Tibial artery (tissue), 4 donors: Measurements from ENCODE around the gene USP11.

Source experiments
- DNase-seq, 2 donors: peaks; one replicate each; pipeline ENCODE4 v3.0.0-alpha.2; 2019
- H3K27ac ChIP-seq, 2 donors: fragments of 200-600 bp; sonication (generic) in 1 of 2; 1 replicate in 1 of 2; 2 replicates in 1 of 2; pipeline ENCODE4 v1.5.1; 2018 to 2019; ENCODE audit warnings: mild to moderate bottlenecking in 1 of 2
- H3K27me3 ChIP-seq, 2 donors: fragments of 200-600 bp; sonication (generic) in 1 of 2; one replicate each; pipeline versions ENCODE4 v1.5.1 to v1.6.0; 2016 to 2019
- H3K36me3 ChIP-seq, 3 donors: fragments of 200-600 bp; sonication (generic) in 2 of 3; one replicate each; pipeline ENCODE4 v1.5.1; 2016 to 2019; ENCODE audit warnings: mild to moderate bottlenecking in 2 of 3
- H3K4me1 ChIP-seq, 4 donors: fragments of 200-600 bp; sonication (generic) in 2 of 4; 1 replicate in 3 of 4; 2 replicates in 1 of 4; pipeline ENCODE4 v1.5.1; 2016 to 2019
- H3K4me3 ChIP-seq, 2 donors: fragments of 200-600 bp; sonication (generic) in 1 of 2; 1 replicate in 1 of 2; 2 replicates in 1 of 2; pipeline ENCODE4 v1.5.1; 2018 to 2019; ENCODE audit warnings: mild to moderate bottlenecking in 2 of 2
- H3K9me3 ChIP-seq, 3 donors: fragments of 200-600 bp; sonication (generic) in 1 of 3; one replicate each; pipeline ENCODE4 v1.5.1; 2016 to 2019
- intact Hi-C: fragments of 100-400 bp; cut with DNase I; formaldehyde crosslinking; loops from one replicate; pipeline ENCODE4 v1.15.0; 2023; ENCODE audit warnings: low total_unique reads
- TF ChIP-seq, protein P1 (sequence below), 2 experiments: fragments of 200-600 bp in 1 of 2; fragments of 450-650 bp in 1 of 2; IDR thresholded peaks; one replicate each; pipeline ENCODE4 v1.5.1; 2017 to 2019; ENCODE audit warnings: antibody characterized with exemption in 2 of 2, mild to moderate bottlenecking in 1 of 2, moderate library complexity in 1 of 2

The USP11 gene

DNA sequence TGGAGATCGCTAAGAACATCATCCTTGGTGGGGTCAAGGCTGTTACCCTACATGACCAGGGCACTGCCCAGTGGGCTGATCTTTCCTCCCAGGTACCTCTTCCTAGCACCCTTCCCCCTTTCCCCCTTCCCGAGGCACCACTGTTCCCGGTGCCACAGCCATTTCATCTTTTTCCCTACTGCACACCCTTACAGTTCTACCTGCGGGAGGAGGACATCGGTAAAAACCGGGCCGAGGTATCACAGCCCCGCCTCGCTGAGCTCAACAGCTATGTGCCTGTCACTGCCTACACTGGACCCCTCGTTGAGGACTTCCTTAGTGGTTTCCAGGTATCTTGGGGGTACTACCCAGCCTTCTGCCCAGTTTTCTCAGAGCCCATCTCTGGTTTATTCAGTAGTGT lies 33.5 kb upstream of the USP11 start:
- intact Hi-C loops, result loop anchor here (10.0 kb wide), 1 partner anchor 446 kb away; no protein-coding TSS in a partner anchor
- DNase-seq, result no peak
- peaks cover 0 to 44% (median 29%) of the 10 kb centered on the region in 4 donors for H3K4me1 ChIP-seq
- H3K9me3 ChIP-seq, result no peaks in the 10 kb centered on the region
- H3K27me3 ChIP-seq, result no peaks in the 10 kb centered on the region
- H3K36me3 ChIP-seq, result peaks cover 49 to 64% (median 62%) of the 10 kb centered on the region in 3 donors
- no peak overlapping the region for H3K27ac ChIP-seq
- H3K4me3 ChIP-seq, result no peak overlapping the region
- TF ChIP-seq, protein P1, sequence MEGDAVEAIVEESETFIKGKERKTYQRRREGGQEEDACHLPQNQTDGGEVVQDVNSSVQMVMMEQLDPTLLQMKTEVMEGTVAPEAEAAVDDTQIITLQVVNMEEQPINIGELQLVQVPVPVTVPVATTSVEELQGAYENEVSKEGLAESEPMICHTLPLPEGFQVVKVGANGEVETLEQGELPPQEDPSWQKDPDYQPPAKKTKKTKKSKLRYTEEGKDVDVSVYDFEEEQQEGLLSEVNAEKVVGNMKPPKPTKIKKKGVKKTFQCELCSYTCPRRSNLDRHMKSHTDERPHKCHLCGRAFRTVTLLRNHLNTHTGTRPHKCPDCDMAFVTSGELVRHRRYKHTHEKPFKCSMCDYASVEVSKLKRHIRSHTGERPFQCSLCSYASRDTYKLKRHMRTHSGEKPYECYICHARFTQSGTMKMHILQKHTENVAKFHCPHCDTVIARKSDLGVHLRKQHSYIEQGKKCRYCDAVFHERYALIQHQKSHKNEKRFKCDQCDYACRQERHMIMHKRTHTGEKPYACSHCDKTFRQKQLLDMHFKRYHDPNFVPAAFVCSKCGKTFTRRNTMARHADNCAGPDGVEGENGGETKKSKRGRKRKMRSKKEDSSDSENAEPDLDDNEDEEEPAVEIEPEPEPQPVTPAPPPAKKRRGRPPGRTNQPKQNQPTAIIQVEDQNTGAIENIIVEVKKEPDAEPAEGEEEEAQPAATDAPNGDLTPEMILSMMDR (IDR thresholded peaks at IDR 0.05), result no peak

DNA sequence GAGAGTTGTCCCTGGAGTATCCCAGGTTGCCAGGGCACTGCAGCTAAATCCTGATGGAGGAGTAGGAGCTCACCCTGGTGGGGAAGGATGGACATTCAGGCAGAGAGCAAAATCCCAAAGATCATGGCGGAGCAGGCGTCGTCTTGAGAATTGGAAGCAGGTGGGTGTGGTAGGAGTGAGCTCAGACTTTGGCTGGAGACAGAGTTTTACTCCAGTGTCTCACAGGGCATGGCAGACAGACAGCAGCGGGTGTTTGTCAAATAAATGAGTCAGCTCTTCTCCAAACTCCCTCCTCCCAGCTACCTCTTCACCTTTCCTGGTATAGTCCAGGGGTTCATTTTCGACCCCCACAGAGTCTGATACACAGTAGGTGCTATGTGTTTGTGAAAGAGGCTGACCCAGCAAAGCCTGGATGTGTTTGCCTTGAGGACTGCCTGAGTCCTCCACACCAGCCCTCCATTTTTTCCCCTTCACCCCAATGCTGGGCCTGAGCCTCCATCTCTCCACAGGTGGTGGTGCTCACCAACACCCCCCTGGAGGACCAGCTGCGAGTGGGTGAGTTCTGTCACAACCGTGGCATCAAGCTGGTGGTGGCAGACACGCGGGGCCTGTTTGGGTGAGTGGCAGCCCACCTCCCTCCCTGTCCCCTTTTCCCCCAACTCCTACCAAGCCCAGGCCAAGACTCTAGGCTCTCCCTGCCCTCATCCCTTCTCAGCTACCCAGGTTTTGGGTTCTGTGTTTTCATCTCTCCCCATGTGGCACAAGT lies 32.2 kb upstream of the USP11 start:
- intact Hi-C loops, result no loop called here
- H3K27me3 ChIP-seq, result no peaks in the 10 kb centered on the region
- H3K4me1 ChIP-seq, result peaks cover 0 to 32% (median 21%) of the 10 kb centered on the region in 4 donors
- H3K4me3 ChIP-seq, result no peak overlapping the region
- DNase-seq, result peak in 1 of 2 donors; percentile 46
- no peaks in the 10 kb centered on the region for H3K9me3 ChIP-seq
- TF ChIP-seq, protein P1 (IDR thresholded peaks at IDR 0.05), result no peak
- H3K27ac ChIP-seq, result no peak overlapping the region
- peaks cover 52 to 77% (median 75%) of the 10 kb centered on the region in 3 donors for H3K36me3 ChIP-seq

DNA sequence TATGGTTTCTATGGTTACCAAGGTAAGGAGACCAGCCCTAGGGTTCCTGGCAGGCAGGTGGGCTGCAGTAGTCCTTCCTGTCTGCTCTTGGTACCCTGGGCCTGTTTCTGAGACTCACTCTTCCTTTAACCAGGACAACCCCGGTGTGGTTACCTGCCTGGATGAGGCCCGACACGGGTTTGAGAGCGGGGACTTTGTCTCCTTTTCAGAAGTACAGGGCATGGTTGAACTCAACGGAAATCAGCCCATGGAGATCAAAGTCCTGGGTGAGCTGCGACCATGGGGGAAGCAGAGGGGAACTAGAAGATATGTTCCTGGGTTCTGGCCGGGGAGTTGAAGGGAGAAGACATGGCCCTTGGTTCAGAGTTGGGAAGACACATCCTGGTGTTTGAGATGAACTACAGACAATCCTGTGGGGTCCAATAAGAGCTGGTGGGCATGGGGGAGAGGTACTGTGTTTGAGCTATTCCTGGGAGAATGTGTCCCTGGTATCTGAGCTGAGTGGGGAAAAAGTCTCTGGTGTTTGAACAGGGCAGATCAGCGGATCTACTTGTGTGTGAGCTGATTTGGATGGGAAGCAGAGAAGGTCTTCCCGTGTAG lies 31.4 kb upstream of the USP11 start:
- Histone ChIP-seq H3K36me3 (peaks cover 59 to 85% (median 84%) of the 10 kb centered on the region in 3 donors), H3K4me3 (no peak overlapping the region), H3K4me1 (peaks cover 0 to 23% (median 13%) of the 10 kb centered on the region in 4 donors), H3K9me3 (no peaks in the 10 kb centered on the region), H3K27me3 (no peaks in the 10 kb centered on the region), H3K27ac (no peak overlapping the region)
- DNase-seq, result no peak
- intact Hi-C loops, result no loop called here
- TF ChIP-seq, protein P1 (IDR thresholded peaks at IDR 0.05), result no peak

GRCh38 chrX:47202316-47202715 lies 30.5 kb upstream of the USP11 start:
- Histone ChIP-seq H3K9me3 (no peaks in the 10 kb centered on the region), H3K27me3 (no peaks in the 10 kb centered on the region), H3K36me3 (peaks cover 59 to 94% (median 92%) of the 10 kb centered on the region in 3 donors), H3K27ac (no peak overlapping the region), H3K4me3 (no peak overlapping the region), H3K4me1 (peaks cover 0 to 14% (median 9%) of the 10 kb centered on the region in 4 donors)
- intact Hi-C loops, result no loop called here
- TF ChIP-seq, protein P1 (IDR thresholded peaks at IDR 0.05), result no peak
- no peak for DNase-seq

- H3K36me3 ChIP-seq, result peaks cover 59 to 98% (median 97%) of the 10 kb centered on the region in 3 donors
- peaks cover 0 to 8% (median 3%) of the 10 kb centered on the region in 4 donors for H3K4me1 ChIP-seq
- no peak overlapping the region for H3K27ac ChIP-seq
- DNase-seq, result no peak
- intact Hi-C loops, result no loop called here
- TF ChIP-seq, protein P1 (IDR thresholded peaks at IDR 0.05), result no peak
- no peaks in the 10 kb centered on the region for H3K27me3 ChIP-seq
- H3K9me3 ChIP-seq, result no peaks in the 10 kb centered on the region
- H3K4me3 ChIP-seq, result no peak overlapping the region
These were observed 29.9 kb upstream of the USP11 start for GRCh38 chrX:47202877-47203276.
